ENCODE results near the gene DNAH17.
"Not testable (repeated sequence)": the region's sequence is repeated elsewhere in the genome, so short reads cannot be mapped to it uniquely, and the experiment has no call there.

The DNAH17 gene

DNA sequence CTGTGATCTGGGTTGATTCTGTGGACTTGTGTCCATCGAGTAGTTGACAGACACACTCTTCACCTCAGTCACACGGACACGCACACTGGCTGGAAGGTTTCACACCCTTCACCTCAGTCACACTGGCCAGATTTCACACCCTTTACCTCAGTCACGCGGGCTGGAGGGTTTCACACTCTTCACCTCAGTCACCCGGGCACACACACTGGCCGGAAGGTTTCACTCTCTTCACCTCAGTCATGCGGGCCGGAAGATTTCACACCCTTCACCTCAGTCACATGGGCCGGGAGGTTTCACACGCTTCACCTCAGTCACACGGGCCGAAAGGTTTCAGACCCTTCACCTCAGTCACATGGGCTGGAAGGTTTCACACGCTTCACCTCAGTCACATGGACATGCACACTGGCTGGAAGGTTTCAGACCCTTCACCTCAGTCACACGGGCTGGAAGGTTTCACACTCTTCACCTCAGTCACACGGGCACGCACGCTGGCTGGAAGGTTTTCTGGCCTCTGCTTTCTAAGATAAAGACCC lies 102.5 kb downstream of the DNAH17 start:
- no peak for DNase-seq

GRCh38 chr17:78473951-78474613 lies 103.1 kb downstream of the DNAH17 start:
- DNase-seq: no peak

DNA sequence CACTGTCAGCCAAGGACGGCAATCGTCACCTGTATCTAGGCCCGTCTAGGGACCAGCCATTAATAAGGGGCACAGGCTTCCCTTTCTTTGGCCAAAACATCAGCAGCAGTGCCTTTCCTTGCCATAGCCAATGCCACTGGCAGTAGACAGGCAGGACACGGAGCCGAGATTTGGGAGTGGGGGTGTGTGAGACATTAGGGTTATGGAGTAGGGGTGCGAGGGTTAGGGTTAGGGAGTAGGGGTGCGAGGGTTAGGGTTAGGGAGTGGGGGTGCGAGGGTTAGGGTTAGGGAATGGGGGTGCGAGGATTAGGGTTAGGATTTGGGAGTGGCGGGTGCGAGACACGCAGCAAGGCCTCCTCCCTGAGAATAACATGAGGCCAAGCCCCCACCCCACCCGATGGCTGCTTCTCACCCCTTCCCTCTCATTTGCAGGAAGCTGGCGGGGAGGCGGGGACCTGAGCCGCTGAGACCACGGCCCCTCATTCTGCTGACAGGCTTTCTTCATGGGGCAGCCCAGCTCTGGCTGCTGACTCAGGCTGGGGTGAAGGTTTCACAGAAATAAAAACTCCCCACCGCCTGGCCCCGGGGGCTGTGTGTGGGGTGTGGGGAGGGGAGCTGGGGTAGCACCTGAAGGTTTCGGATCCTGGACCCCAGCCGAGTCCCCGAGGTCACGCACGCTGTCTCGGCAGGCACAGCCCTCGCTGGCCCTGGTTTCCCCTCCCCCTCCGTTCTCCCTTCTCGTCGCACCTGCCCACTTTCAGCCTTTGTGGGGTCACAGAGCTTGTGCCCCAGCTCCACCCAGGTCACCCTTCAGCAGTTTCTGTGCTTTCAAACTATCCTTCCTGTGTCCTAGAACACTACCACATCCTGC lies 104.9 kb downstream of the DNAH17 start:
- no peak for DNase-seq

DNA sequence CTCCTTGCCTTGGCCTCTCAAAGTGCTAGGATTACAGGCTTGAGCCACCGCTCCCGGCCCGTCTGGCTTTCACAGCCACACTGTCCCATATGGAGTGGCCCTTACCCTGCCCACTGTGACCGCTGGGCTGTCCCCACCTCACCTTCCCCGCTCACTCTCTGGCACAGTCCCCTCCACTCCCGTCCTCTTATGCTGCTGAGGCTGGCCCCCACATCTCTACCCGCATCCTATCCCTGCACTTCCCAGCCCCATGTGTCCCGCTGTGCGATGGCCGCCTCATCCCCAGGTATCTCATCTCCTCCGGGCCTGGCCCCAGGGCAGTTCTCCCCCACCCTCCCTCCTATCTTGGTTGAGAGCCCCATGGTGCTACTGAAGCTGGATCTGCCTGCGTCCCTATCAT lies 105.6 kb downstream of the DNAH17 start:
- no peak for DNase-seq

- DNase-seq: no peak
Measured at GRCh38 chr17:78469443-78469842, 107.8 kb downstream of the DNAH17 start.

DNA sequence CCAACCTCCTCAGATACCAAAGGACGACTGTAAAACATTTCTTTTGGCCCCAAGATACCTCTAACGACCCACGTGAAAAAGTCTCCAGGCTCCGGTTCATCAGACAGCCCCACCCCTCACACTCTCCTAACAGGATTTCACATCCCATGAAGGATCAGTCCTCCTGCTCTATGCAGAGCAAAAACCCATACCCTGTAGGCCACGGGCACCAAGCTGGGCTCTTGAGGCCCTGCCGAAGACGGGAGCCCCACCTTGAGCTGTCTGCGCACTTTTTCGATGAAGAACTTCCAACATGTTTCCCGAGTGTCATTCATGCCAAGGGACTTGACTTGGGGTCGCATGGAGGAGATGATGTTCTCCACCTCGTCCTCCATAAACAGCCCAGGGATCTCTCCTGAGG lies 108.8 kb downstream of the DNAH17 start:
- no peak for DNase-seq

- no peak for DNase-seq
Measured at GRCh38 chr17:78466786-78467715, 110.1 kb downstream of the DNAH17 start.

DNA sequence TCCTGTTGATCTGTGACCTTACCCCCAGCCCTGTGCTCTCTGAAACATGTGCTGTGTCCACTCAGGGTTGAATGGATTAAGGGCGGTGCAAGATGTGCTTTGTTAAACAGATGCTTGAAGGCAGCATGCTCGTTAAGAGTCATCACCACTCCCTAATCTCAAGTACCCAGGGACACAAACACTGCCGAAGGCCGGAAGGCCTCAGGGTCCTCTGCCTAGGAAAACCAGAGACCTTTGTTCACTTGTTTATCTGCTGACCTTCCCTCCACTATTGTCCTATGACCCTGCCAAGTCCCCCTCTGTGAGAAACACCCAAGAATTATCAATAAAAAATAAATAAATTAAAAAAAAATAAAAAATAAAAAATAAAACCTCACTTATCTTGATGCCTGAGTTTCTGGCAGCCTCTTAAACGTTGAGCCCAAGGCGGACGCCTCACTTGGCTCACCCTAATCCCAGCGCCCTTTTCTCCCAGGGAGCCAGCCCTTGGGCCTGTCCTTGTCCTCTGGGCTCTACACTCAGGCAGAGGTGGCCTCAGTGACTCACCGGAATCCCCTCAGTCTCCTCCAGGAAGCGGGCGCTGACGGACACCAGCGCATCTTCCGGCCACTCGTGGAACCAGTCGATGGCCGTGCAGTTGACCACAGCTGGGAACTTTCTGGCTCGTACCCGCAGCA lies 110.9 kb downstream of the DNAH17 start:
- not testable (repeated sequence) for DNase-seq

DNA sequence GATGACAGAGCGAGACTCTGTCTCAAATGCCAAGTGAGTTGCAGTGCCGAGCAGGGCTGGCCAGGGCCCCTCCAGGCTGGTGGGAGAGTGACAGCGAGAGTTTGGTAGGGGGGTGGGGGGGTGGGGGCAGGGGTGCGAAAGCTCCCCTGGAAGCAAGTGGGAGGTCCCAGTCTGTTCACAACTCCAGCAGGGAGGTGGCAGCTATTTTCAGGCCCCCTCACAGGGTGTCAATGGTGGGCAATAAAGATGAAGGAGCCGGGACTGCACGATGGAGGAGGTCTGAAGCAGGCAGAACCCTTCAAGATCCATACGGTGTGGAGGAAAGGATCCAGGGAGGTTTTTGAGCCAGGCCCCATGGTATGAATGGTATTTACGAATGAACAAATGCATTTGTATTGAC lies 115.0 kb downstream of the DNAH17 start:
- DNase-seq: no peak

- DNase-seq: no peak
Measured at GRCh38 chr17:78461799-78462053, 115.5 kb downstream of the DNAH17 start.

DNA sequence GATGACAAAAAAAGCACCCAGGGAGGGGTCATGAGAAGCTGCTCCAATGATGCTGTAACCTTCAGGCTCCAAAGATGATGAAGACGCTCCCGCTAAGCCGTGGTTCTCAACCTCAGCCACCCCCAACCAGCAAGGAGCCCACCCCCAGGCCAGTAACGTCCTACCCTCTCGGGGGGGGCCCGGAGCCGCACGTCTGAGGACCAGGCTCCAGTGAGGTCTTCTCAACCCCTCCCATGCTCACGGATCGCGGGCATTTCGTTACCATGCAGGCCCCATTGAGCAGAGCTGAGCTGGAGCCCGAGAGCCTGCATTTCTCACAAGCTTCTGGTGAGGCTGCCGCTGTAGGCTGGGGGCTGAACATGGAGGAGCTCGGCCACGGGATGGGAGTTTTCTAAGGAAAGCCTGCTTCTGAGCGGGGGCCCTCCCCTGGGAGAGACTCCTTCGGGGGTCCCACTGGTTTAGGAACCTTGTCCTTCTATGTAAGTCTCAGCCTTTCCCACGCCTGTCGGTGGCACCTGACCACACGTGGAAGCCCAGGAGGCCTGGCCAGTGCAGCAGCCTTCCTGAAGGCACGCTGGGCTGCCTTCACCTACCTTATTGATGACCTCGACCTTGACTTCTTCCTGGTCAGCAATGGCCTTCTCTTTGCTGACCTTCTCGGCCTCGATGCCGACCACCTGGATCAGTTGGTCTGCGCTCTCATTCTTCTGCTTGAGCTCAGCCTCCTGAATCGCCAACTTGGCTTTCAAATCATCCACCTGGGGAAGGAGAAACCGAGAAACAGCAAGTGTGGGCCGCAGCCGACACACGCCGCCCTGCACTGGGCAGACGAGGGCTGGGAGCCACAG lies 116.0 kb downstream of the DNAH17 start:
- DNase-seq: no peak

DNA sequence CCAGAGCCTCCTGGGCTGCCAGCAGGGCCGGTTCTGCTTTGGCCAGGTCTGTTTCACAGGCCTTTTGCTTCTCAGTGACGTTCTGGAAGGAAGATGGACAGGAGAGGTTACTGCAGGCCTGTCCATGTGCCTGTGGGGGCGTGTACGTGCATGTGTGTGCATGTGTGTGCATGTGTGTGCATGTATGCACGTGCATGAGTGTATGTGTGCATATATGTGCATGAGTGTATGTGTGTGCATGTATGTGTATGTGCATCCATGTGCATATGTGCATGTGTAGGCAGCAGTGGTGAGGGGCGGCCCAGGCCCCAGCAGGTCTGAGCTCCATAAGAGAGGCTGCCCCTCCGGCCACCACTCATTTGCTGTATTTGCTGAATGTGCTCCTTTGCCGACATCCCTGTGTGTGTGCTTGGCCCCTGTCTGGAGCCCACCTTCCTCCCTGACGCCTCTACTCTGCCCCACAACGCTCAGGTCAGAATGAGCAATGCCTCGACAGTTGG lies 117.0 kb downstream of the DNAH17 start:
- no peak for DNase-seq

GRCh38 chr17:78459696-78460095 lies 117.5 kb downstream of the DNAH17 start:
- no peak for DNase-seq

DNA sequence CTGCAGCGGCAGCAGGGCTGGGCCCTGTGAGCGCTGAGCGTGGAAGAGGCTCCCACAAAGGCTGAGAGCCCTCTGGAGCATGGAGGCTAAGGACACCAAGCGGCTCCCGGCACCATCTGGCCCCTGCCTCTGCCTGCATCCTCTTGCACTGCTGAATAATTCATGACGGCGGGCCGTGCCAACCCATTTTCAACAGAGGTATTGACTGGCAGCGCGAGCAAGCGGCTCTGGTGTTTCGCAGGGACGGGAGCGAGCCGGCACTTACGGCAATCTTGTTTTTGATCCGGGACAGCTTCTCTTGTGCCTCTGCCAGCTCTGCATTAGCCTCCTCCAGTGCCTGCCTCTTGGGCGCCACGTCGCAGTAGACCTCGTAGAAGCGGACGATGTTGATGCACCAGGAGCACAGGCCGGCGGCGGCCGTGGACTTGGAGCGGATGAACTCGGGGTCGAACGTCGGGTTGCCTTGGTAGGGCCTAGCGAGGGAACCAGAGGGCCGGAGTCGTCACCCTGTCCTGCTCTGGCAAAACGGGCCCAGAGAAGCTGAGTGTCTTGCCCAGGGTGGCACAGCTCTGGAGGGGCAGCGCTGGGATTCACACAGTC lies 118.4 kb downstream of the DNAH17 start:
- no peak for DNase-seq

DNA sequence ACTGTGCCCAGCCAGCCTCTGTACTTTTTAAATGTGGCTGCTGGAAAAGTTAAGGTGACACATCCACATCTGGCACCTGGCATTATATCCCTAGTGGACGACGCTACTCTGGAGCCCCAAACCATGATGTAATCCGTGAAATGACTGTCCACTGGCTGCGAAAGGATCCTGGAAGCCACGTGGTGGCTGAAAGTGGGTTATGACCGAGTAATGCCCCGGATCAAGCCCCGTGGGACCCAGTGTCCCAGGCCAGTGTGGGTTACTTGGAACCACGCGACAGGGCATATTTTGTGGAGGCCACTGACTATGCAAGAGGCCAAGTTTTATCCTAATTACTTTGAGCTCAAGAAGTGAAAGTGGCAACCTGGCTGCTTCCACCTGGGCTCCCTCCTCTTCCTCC lies 119.1 kb downstream of the DNAH17 start:
- no peak for DNase-seq

DNA sequence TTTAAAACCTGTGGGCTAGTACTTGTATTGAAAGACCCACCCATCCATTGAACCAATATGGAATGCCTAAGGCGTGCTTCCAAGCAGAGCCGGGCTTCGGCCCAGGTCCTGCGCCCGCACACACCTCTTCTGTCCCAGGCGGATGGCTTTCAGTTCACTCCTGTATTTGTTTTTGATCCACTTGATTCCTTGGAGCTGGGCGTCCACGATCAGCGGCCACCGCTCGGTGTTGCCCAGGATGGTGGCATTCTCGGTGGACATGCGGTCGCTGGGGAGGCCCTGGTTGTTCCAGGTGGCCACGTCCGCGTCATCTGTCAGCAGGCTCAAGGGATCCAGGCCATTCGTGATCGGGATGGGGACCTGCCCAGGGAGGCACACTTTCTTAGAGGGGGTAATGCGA lies 122.8 kb downstream of the DNAH17 start:
- no peak for DNase-seq

GRCh38 chr17:78451753-78452152 lies 125.4 kb downstream of the DNAH17 start:
- DNase-seq: no peak

DNA sequence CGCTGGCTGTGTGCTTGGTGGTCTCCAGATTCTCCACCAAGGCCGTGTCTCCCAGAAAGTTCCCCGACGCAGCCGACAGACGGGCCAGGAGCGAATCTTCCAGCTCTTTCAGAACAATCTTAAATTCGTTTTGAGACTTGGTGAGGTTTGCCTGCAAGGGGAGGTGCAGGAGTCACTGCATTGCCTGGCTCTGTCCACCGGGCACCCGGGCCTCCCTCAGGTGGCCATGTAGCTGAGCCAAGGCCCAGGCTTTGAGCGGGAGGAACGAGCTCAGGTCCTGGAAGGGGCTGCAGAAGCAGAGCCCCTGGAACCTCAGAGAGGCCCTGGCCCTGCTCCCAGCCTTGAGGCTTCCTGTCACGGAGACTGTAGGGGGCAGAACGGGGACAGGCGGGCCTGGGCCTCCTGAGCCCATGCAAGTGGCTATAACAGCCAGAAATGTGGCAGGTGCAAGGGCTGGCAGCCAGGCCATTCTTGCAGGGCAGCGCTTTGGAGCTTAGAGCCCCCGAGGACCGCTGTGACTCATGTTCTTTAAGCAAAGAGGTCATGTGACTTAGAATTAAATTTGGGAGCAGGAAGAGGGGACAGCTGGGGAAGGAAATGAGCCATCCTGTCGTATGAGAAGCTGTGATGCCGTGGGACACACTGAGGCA lies 126.4 kb downstream of the DNAH17 start:
- DNase-seq: no peak

DNA sequence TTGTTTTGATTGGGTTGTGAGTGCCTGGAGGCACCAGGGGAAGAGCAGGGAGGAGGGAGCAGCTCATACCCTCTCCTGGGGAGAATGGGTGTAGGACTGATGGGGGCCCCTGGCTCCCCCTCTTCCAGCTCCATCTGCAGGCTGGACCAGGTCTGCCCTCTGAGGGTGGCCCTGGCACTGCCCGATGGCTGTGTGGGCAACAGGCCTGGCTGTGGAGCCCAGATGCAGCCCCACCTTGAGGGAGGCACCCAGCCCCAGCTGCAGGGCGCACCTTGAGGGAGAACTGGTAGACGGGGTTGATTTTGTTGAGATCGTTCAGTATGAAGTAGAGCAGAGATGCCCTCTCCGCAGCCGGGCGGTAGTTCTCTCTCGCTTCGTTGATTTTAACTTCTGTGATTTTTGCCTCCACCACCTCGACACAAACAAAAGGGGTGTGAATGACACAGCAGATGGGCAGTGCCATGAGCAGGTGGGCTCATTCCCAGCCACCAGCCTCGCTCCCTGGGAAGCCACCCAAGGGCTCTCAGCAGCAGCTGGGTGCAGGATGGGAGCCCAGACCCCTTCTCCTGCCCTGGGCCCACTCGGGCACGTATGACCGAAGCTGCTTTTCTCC lies 127.1 kb downstream of the DNAH17 start:
- DNase-seq: no peak

DNA sequence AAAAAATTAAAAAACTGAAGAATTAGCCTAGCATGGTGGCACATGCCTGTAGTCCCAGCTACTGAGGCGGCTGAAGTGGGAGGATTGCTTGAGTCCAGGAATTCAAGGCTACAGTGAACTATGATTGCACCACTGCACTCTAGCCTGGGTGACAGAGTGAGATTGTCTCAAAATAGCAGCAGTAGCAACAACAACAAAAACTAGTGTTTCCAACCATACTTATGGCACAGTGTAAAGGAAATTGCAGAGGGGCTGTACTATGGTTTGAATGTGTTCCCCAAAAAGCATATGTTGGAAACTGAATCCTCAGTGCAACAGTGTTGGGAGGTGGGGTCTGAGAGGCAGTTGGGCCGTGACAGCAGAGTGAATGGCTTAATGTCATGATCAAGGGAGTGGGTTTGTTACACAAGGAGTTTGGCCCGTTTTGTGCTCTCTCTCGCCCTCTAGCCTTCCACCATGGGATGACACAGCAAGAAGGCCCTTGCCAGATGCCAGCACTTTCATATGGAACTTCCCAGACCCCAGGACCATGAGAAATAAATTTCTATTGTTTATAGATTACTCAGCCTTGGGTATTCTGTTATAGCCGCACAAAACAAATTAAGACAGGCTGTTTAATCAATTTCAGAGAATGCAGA lies 128.7 kb downstream of the DNAH17 start:
- no peak for DNase-seq

Measured in kidney glomerular epithelial cell (primary cell).